ENCODE measurements around the gene HOXA10.

- TF ChIP-seq POLR2A (IDR thresholded peaks at IDR 0.05; ENCODE audit: low read depth, low read length) = no peak
- no peak for TF ChIP-seq POLR2AphosphoS5 (IDR thresholded peaks at IDR 0.05; ENCODE audit: low read depth, low read length)
These were observed 36.4 kb upstream of the HOXA10 start for GRCh38 chr7:27210441-27211083.

All from GM12892 (cell line).